Embryonic facial prominence (tissue), 1 donor: ENCODE measurements around the gene UNC13D.

ENCODE experiments used
- DNase-seq: peaks from one replicate; pipeline ENCODE4 v3.0.0-alpha.2; 2016; ENCODE audit errors: extremely low spot score

UNC13D gene

GRCh38 chr17:75850928-75851692 is 6.9 kb upstream of the UNC13D start:
- no peak for DNase-seq

GRCh38 chr17:75849724-75850123 is 5.5 kb upstream of the UNC13D start:
- no peak for DNase-seq

DNA sequence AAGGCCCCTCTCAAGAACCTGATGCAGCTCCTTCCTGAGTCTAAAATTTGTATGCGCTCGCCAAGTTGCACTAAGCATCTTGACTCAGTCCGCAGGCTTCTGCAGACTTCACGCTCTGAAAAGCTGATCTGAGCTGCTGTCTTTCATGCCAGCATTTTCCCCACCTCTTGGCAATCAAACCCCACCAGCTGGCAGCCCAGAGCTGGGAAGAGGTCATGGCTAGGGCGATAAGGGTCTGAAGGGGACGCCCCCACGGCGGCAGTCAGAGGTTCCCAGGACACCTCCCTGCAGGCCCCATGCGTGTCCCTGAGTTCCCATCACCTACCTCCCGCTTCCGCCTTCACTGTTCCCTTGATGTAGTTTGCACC is 5.1 kb upstream of the UNC13D start:
- no peak for DNase-seq

DNA sequence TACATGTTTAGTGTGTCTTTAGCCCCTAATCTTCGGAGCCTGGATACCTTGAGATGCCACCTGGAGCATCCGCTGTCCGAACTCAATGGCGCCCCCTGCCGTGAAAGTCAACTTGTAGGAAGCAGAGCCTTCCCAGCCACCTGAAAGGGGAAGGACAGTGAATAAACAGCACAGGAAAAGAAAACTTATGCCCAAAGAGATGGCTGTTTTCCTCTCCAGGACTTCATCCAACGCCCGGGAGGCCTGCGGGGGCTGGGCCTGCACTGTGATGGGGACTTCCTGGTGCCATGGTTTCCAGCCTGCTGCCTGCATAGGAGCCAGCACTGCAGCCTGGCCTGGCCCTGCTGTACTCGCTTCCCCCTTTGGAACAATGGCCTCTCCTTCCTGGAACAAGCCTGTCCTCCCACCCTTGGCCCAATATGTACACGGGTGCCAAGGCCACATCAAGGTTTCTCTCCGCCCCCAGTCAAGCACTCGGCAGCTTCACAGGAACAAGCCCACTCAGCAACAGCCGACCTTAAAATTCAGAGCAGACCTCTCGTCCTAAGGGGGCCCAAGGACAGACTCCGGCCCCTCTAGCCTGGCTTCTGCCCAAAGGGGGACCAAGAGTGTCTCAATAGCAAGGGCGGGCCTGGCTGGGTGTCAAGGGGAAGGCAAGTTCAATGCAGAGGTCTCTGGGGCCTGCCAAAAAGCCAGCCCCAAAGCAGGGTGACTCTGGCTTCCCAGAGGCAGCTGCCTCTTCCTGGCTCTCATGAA is 4.5 kb upstream of the UNC13D start:
- no peak for DNase-seq

GRCh38 chr17:75847614-75848522 is 3.7 kb upstream of the UNC13D start:
- no peak for DNase-seq

DNA sequence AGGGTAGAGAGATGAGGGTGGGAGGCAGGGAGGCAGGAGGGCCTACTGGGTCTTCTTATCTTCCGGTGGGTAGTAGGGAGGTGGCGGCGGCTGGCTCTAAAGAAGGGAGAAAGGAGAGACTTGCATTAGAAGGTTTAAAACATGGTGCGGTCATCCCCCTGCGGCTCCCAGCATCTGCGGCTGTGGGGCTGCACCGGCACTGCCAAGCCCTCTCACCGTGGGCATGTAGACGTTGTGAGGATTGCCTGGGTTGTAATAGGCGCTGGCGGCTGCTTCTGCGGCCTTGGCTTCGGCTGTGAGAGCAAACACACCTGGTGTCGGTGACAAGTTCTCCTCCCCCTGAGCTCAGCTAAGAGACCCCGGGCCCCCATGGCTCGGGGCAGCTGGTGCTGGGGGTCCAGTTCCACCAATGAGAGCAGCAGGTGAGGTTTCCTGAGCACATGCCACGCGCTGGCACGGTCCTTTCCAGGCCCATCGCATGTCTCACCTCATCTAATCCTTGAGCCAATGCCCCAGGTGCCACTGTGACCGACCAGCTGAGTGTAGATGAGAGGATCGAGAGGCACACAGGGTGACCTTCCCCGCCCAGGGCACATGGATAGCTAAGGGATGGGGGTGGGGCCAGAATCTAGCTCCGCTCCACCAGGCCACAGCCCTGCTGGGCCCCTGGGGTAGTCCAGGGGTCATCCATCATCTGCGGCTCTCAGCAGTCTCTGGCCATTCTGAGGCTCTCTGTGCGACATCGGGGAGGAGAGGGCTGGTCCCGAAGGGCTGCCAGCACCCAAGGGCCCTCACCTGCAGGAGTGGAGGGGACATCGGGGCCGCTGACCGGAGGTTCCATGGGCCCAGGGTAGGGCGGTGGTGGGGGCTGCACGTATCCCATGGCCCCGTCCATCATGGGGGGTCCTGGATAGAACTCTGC is 2.7 kb upstream of the UNC13D start:
- no peak for DNase-seq

GRCh38 chr17:75845933-75846691 is 1.9 kb upstream of the UNC13D start:
- DNase-seq: no peak

DNA sequence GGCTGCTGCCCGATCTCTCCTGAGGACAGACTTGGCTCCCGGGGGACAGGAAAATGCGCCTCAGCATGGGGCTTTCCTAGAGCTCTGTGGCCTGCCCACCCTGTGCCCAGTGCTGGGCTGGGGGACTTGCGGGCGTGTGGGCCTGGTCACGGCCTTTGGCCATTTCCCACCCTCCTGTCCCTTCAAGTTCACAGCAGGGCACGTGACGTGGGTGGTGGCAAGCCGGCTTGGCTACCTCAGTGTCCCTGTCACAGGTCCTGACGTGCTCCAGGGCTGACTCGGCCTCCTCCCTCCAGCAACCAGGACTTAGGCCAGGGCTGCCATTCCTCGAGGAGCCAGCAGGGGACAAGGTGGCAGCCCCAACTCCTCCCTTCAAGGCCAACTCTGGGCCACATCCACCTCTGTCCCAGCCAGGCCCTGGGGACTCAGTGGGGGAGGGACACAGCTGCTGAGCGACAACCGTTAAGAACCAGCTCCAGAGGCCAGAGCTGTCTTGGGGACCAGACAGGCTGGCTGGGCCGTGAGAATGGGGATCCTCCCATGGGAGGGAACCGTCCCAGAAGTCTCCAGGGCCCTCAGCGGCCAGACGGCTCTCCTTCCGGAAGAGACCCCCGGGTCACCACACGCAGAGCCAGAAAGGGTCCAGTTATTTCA is 981 bp upstream of the UNC13D start:
- no peak for DNase-seq

DNA sequence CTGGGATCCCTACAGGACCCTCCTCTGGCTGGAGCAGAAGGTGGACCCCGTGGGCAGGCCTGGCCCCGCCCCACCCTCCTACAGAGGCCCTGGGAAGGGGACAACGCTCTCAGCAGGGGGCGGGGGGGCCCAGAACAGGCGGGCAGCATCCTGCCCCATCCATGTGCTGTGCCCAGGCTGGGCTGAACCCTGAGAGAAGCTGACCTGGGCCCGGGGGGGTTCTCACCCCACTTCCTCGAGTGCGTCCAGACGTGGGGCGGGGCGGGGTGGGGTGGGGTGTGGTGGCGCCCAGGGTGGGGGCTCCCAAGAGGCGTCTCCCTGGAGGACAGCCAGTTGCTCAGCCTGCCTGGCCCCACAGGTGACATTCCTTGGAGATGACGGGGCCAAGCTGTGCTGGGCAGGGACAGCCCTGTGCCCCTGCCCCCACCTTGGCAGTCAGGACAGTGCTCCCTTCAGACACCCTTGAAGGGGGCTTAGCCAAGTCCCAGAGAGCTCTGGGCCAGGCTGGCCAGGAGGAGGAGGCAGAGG is 390 bp upstream of the UNC13D start:
- DNase-seq: no peak

DNA sequence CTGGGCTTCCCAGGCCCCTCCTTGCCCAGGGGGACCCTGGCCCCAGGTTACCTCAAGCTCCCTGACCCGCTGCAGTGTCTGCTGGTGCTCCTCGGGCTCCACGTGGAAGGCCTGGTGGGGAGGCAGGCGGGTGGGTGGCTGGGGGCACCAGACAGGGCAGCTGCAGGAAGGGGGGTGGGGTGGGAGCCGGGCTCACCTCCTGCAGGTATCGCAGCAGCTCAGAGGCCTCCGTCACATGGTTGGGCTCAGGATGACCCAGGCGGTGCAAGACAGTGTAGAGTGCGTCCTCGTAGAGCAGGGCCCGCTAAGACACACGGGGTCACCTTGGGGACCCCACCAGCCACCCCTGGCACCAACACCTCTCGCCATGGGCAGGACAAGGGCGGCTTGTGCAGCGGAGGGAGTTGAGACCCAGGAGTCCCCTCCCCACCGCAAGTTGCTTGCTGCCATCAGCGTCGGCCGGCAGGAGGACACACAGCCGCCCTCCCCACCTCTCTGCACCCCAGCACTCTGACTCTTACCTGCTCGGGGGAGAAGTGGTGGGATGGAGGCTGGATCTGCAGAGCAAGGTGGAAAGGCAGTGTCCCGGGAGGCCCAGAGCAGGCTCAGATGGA is 1.1 kb downstream of the UNC13D start:
- DNase-seq: no peak

- DNase-seq: no peak
Observed at GRCh38 chr17:75842411-75842810, 1.8 kb downstream of the UNC13D start.

DNA sequence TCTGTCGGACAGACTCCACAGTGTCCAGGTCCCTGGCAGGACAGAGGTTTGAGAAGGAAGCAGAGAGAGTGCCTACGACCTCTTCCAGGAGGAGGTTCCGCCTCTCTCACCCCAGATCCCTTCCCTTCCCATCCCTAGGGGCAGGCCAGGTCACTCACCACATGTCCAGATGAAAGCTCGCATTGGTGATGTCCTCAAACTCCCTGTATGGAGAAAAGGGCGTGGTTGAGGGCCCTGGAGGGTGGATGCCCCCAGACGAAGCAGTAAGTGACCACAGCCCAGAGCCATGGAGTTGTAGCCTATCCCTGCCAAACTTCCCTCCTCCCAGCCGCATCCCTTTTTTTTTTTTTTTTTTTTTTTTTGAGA is 3.4 kb downstream of the UNC13D start:
- DNase-seq: no peak

DNA sequence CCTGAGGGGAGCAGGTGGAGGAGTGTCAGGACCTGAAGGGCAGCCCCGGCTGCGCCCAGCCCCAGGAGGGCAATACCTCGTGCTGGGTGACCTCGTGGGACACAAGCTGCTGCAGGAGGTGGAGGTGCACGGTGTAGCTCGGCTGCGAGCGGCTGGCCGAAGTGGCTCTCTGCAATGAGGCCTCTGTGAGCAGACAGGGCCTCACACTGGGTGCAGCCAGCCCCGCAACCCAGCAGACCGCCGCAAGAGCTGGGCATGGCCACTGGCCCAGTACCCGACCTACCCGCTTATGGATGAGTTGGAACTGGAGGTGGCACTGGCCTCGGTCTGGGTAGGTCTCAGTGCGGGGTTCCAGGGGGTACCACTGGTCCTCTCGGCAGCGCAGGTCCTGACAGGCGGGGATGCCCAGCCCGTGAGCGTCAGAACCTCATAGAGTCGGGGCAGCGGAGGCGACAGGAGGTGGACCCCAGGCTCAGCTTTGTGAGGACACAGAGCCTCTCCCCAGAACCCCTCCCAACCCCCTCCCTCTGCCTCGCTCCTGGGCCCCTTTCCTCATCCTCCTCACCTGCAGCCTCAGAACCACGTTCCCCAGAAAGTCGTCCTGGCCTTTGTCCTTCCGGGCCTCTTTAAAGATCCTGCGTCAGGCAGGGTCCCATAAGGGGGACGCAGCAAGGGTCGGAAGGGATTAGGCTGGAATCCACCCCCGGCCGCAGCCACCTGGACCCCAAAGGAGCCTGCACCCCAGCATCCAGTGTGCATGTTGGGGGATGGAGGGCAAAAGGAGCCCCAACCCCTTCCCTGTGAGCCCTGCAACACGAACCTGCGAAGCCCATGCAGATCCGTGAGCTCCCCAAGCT is 4.0 kb downstream of the UNC13D start:
- DNase-seq: no peak

- DNase-seq: no peak
Observed at GRCh38 chr17:75838410-75838809, 5.8 kb downstream of the UNC13D start.

DNA sequence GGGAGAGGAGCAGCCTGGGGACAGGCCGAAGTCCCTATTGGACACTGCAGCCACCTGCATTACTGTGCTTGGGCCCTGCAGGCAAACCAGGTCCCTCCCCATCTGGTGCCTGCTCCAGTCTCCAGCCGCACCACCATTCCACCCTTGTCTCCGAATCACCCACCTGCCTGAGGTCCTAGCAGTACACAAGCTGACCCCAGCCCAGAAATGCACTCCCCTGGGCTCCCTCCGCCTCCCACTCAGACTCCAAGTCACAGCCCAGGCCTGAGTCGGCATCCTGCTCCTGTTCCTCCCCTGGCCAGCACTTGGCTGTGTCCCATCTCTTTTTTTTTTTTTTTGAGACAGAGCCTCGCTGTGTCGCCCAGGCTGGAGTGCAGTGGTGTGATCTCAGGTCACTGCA is 6.3 kb downstream of the UNC13D start:
- DNase-seq: no peak

DNA sequence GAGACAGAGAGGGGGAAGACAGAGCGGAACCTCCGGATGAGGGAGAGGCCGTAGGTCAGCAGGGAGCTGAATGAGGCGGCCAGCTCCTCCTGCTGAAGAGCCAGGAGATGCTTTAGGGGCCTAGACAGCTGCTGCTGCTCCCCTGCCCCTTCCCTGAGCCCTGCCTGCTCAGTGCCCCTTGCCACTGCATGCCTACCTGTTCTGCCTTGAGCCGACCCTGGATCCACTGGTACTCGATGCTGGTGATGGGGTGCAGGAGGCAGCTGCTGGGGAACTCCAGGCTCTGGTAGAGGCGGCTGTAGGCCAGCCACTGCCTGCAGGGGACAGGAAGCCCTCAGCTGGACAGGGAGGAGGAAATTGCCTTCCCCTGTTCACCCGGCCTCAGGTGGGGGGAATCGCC is 7.6 kb downstream of the UNC13D start:
- DNase-seq: no peak

GRCh38 chr17:75835654-75835987 is 8.6 kb downstream of the UNC13D start:
- no peak for DNase-seq

- DNase-seq: no peak
Observed at GRCh38 chr17:75834928-75835653, 9.1 kb downstream of the UNC13D start.
